ENCODE results near the gene NOX3.

NOX3 gene

GRCh38 chr6:155399062-155399744 lies 56.4 kb downstream of the NOX3 start:
- DNase-seq (ENCODE audit: low spot score): no peak

DNA sequence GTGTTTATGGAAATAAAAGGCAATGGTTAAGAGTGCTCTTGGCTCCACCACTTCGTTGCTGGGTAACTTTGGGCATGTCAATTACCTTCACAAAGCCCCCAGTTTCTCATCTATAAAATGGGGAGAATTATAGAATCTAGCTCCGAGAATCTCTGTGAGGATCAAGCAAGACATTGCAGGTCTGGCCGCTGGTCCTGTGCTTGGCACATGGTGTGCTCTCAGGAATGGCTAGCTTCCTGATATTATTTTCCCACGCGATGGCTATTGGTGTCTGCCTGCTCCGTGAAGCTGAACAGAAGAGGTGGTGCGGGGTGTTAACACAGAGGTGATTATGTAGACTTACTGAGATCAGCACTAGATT lies 57.0 kb downstream of the NOX3 start:
- DNase-seq (ENCODE audit: low spot score): no peak

- no peak for DNase-seq (ENCODE audit: low spot score)
Measured at GRCh38 chr6:155398221-155398620, 57.4 kb downstream of the NOX3 start.

GRCh38 chr6:155397172-155397705 lies 58.4 kb downstream of the NOX3 start:
- no peak for DNase-seq (ENCODE audit: low spot score)

- DNase-seq (ENCODE audit: low spot score): no peak
Measured at GRCh38 chr6:155396605-155397004, 59.0 kb downstream of the NOX3 start.

DNA sequence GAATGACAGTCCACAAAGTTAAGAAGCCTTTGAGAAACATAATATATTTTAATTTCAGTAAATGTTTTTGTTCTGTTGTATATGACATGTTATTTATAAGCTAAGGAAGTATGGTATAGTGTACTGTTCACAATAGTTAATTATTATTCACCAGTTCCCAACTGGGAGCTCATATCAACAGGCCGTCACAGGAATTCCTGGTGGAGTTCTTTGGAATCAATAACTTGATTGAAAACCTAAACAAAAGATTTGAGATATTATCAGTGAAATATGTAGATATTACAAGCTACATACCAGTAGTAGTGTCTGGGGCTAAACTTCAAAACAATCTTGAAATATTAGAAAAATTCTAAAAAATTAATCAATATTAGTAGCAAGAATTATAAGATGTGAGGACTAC lies 60.3 kb downstream of the NOX3 start:
- no peak for DNase-seq (ENCODE audit: low spot score)

GRCh38 chr6:155389130-155389529 lies 66.5 kb downstream of the NOX3 start:
- DNase-seq (ENCODE audit: low spot score): no peak

DNA sequence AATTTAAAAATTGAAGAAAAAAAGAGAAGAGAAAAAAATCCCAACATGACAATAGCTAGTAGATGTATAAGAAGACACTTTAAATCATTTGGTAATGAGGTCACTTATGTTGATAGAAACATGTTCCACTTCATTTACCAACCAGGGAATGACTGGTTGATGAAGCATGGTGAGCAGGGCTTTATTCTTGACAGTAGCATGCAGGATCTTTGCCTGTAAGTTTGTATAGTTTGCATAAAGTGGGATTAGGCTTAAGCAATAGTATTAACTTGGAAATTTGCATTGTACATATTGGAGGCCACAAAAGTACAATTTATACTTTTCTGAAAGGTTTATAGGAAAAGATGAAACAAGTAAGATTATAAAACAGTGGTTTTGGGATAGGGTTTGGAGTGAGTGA lies 67.0 kb downstream of the NOX3 start:
- DNase-seq (ENCODE audit: low spot score): no peak

- no peak for DNase-seq (ENCODE audit: low spot score)
Measured at GRCh38 chr6:155387481-155387880, 68.2 kb downstream of the NOX3 start.

- DNase-seq (ENCODE audit: low spot score): no peak
Measured at GRCh38 chr6:155384321-155384952, 71.2 kb downstream of the NOX3 start.

- DNase-seq (ENCODE audit: low spot score): no peak
Measured at GRCh38 chr6:155383913-155384312, 71.7 kb downstream of the NOX3 start.

- DNase-seq (ENCODE audit: low spot score): no peak
Measured at GRCh38 chr6:155382338-155382685, 73.3 kb downstream of the NOX3 start.

GRCh38 chr6:155381673-155382337 lies 73.8 kb downstream of the NOX3 start:
- no peak for DNase-seq (ENCODE audit: low spot score)

- no peak for DNase-seq (ENCODE audit: low spot score)
Measured at GRCh38 chr6:155380666-155381332, 74.8 kb downstream of the NOX3 start.

DNA sequence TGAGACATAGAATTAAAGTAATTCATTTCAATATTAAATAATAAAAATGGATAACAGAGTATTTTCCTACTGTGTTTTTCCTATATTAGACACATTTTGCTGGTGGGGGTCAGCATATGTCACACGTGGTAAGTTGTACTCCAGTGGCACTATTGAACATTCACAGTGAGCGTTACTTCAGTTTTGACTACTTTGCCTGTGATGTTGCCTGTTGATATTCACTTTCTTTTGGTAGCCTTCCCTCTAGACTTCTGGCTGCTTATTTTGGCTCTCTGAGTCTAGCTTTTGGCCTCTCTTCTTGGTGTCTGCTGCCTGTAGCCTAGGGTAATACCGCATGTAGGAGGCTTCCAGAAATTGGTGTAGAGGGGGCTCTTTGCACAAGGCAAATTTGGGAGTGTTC lies 76.9 kb downstream of the NOX3 start:
- DNase-seq (ENCODE audit: low spot score): no peak

DNA sequence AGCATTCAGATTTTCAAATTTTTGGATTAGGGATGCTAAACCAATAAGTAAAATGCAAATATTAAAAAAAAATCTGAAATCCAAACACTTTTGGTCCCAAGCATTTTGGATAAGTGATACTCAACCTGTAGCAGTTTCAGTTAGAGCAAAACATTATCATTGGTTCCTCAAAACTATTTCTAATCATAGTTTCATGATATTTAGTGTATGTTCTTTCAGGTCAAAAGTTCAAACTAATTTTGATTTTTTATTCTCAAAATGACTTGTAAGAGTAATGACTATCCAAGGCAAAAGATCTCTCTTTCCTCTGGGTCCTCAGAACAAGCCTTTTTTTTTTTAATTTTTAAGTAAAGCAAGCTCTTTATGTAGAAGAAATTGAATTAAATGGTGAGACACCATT lies 77.4 kb downstream of the NOX3 start:
- DNase-seq (ENCODE audit: low spot score): no peak

GRCh38 chr6:155377061-155377460 lies 78.6 kb downstream of the NOX3 start:
- DNase-seq (ENCODE audit: low spot score): no peak

DNA sequence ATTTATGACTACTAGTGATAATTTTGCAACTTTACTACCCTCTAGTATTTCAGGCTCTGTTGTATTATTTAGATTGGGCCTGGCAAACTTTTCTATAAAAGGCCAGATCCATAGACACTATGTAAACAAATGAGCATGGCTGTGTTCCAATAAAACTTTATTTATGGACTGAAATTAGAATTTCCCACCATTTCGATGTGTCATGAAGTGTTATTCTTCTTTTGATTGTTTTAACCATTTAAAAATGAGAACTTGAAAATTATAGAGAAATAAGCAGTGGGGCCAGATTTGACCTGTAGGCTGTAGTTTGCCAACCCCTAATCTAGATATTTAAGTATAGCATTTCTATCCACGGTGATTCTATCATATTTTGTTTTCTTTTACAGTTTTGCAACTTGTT lies 79.8 kb downstream of the NOX3 start:
- DNase-seq (ENCODE audit: low spot score): no peak

GRCh38 chr6:155374681-155375080 lies 81.0 kb downstream of the NOX3 start:
- DNase-seq (ENCODE audit: low spot score): no peak

- no peak for DNase-seq (ENCODE audit: low spot score)
Measured at GRCh38 chr6:155373276-155373675, 82.4 kb downstream of the NOX3 start.

GRCh38 chr6:155372256-155372655 lies 83.4 kb downstream of the NOX3 start:
- DNase-seq (ENCODE audit: low spot score): no peak

GRCh38 chr6:155371230-155371629 lies 84.4 kb downstream of the NOX3 start:
- DNase-seq (ENCODE audit: low spot score): no peak

DNA sequence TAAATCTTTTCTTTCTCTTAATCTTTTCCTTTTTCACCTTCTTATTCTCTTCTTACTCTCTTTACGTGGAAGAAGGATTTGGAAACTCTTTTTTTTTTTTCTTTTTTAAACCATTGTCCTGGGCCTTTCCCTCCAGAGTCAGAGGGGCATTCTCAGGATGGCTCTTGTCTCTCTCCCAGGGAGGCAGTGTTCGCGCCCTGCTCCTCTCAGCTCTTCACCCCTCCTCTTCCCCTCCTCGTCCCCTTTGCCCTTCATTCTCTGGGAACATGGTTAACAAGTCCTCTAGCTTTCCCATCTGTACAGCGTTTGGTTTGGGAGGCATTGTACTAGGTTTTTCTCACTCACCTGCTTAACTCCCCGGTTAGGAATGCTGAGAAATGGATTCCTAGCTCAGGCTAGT lies 89.3 kb downstream of the NOX3 start:
- no peak for DNase-seq (ENCODE audit: low spot score)
